ENCODE data around the gene CAMTA1.

DNA sequence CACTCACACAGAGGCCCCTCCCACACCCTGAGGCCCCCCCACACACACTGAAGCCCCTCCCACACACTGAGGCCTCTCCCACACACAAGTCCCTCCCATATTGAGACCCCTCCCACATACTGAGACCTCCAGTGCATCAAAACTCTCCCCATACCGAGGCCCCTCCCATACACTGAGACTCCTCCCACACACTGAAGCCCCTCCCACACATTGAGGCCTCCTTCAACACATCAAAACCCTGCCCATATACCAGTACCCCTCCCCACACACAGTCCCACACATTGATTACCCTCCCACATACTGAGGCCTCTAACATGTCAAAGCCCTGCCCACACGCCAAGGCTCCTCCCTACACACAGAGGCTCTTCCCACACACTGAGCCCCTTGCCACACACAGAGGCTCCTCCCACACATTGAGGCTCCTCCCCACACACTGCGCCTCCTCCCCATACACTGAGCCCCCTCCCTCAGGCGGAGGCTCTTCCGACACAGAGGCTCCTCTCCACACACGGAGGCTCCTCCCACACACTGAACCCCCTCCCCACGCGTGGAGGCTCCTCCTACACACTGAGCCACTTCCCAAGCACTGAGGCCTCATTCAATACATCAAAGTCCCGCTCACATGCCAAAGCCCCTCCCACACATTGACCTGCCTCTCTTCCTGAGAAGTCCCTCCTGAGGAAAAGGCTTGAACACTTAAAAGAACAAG is 392.3 kb downstream of the CAMTA1 start:
- TF ChIP-seq CTCF (IDR thresholded peaks at IDR 0.05; ENCODE audit: insufficient read depth, low read depth, low read length) (no peak), EZH2 (IDR thresholded peaks at IDR 0.05; ENCODE audit: insufficient read depth, low read length) (no peak)

Measured in astrocyte (in vitro differentiated cells and primary cell).